GM10266 (cell line): ENCODE results near the gene EML4.

ENCODE experiments used
- DNase-seq: peaks from one replicate; pipeline ENCODE4 v3.0.0; 2012; ENCODE audit errors: extremely low spot score
- TF ChIP-seq, protein P1 (sequence below): IDR thresholded peaks from 2 replicates; pipeline ENCODE4 v1.5.1; 2012; ENCODE audit warnings: mild to moderate bottlenecking, low read depth; ENCODE audit not compliant: control insufficient read depth, insufficient read depth; ENCODE audit errors: missing control alignments

EML4 gene

DNA sequence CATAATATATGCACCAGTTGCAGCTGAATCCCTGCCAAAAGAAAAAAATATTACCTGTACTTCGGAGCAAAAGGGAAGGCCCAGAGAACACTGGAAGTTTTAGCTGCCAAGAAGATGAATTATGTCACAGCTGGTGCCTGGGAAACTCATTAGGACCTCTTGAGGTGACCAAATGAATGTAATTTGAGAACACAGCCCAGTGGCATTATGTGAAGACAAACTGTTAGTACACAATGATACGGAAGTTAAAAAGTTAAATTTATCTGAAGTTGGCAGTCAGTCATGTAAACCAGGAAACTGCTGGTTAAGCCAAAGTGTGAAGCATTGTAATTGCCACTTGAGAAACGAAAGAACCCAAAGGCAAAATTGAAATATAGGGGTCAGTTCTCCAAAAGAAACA, 80.7 kb downstream of the EML4 start:
- DNase-seq: no peak
- TF ChIP-seq, protein P1, sequence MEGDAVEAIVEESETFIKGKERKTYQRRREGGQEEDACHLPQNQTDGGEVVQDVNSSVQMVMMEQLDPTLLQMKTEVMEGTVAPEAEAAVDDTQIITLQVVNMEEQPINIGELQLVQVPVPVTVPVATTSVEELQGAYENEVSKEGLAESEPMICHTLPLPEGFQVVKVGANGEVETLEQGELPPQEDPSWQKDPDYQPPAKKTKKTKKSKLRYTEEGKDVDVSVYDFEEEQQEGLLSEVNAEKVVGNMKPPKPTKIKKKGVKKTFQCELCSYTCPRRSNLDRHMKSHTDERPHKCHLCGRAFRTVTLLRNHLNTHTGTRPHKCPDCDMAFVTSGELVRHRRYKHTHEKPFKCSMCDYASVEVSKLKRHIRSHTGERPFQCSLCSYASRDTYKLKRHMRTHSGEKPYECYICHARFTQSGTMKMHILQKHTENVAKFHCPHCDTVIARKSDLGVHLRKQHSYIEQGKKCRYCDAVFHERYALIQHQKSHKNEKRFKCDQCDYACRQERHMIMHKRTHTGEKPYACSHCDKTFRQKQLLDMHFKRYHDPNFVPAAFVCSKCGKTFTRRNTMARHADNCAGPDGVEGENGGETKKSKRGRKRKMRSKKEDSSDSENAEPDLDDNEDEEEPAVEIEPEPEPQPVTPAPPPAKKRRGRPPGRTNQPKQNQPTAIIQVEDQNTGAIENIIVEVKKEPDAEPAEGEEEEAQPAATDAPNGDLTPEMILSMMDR: no peak

DNA sequence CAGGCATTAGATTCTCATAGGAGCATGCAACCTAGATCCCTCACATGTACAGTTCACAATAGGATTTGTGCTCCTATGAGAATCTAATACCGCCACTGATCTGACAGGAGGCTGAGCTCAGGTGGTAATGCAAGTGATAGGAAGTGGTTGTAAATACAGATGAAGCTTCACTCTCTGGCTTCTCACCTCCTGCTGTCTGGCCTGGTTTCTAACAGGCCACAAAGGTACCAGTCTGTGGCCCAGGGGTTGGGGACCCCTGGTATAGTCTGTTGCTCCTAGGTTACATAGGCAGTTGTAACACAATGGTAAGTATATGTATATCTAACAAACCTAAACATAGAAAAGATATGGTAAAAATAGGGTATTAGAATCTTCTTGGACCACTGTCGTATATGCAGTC, 81.8 kb downstream of the EML4 start:
- DNase-seq: no peak
- TF ChIP-seq, protein P1: no peak

DNA sequence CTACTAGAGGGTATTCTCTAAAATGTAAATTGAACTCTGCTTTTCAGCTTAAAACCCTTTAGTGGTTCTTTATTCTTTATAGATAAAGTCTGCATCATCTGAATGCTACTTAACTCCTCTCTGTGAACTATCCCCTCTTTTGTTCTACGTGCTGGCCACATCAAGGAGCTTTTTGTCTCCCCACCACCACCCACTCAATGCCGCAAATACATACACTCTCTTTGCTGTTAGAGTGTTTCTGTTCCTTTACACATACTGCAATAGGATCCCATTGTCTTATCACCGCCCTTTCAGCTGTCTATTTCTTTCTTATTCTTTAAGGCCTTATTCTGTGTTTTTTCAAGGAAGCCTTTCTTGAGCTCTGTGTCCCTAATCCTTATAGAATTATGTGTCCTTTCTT, 83.3 kb downstream of the EML4 start:
- TF ChIP-seq, protein P1: no peak
- DNase-seq: peak; percentile 5

DNA sequence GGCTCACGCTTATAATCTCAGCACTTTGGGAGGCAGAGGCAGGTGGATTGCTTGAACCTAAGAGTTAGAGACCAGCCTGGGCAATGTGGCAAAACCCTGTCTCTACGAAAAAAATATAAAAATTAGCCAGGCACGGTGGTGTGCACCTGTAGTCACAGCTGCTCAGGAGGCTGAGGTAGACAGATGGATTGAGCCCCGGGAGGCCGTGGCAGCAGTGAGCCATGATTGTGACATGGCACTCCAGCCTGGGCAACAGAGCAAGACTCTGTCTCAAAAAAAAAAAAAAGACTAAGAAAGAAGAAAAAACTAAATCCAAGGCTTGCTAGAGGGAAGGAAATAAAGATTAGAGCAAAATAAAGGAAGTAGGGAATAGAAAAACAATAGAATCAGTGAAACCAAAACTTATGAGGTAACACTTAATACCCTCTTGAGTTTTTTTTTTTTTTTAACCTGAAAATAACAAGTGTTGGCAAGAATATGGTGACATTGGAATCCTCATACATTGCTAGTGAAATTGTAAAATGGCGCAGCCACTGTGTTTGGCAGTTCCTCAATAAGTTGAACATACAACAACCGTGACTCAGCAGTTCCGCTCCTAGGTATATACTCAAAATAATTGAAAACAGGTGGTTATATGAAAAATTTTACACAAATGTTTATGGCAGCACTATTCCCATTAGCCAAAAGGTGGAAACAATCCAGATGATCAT, 85.2 kb downstream of the EML4 start:
- TF ChIP-seq, protein P1: no peak
- DNase-seq: no peak

DNA sequence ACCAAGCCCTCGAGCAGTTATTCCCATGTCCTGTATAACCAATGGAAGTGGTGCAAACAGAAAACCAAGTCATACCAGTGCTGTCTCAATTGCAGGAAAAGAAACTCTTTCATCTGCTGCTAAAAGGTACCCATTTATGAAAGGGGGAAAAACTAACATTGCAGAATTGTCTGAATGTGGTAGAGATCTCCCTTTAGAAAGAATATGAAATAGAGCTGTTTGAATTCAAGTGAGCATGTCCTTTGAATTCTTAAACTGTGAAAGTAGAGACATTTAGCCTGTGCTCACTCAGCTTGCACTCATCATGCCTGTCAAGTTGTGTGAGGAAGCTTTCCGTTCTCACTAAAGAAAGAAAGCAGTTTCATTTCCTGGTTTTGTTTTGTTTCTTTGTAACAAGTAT, 87.4 kb downstream of the EML4 start:
- TF ChIP-seq, protein P1: no peak
- DNase-seq: peak; percentile 16

DNA sequence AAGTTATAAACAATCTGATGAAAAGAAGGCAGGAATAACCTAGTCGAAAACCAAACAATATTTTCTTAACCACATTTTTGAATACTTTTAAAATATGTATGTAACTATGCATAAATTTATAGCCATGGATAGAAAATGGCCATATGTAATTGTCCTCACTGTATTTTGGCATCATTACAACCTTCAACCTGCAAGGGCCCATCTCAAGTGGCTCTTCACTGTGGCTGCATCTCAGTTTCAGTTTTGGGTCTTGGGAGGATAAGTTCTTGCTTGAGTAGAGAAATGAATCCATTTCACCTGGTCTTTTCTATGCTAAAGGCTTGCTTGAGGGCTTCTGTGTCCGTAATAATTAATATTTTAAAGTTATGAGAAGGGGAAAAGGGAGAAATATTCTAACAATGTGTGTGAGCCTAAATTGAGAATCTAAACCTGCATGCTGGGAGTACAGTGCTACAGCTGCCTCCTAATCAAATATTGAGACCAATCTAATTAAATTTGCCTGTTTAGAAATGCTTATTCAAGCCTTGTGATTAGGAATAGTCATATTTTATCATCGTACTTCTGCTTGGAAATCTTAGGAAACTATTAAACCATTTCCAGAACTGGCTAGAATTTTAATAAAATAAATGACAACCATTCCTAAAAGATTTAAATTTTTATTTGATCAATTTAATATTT, 92.5 kb downstream of the EML4 start:
- no peak for DNase-seq
- TF ChIP-seq, protein P1: no peak

DNA sequence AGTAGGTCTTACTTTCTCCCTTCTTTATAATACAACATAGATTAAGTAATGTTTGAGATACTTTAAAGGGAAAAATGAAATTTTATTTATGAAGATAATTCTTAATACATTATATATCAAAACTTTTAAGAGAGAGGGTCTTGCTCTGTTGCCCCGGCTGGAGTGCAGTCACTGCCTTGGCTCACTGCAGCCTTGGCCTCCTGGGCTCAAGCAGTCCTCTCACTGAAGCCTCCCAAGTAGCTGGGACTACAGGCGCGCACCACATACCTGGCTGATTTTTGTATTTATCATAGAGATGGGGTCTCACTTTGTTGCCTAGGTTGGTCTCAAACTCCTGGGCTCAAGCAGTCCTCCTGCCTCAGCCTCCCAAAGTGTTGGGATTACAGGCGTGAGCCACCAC, 97.1 kb downstream of the EML4 start:
- DNase-seq: no peak
- TF ChIP-seq, protein P1: no peak
